Dermis blood vessel endothelial cell (primary cell): ENCODE measurements around the gene ABCA6. TPM values are rescaled to one million over a fixed set of nuclear protein-coding genes. Genes with fewer than 3 reads are reported as not detected.
A peak's percentile ranks its signal among the peaks of the same experiment; 100 is the strongest.
"Not testable (repeated sequence)": the region's sequence is repeated elsewhere in the genome, so short reads cannot be mapped to it uniquely, and the experiment has no call there.

Source experiments
- DNase-seq: peaks from one replicate; pipeline ENCODE4 v3.0.0; 2010
- total RNA-seq: library from RNA; depleted of rRNA; stranded (reverse); fragments of >200 nt; gene quantifications from 2 replicates; pipeline ENCODE4 v1.2.3, GENCODE V29; 2014

ABCA6 gene
- total RNA-seq, 1 donor from 2014 or later, result 15.7 TPM

DNA sequence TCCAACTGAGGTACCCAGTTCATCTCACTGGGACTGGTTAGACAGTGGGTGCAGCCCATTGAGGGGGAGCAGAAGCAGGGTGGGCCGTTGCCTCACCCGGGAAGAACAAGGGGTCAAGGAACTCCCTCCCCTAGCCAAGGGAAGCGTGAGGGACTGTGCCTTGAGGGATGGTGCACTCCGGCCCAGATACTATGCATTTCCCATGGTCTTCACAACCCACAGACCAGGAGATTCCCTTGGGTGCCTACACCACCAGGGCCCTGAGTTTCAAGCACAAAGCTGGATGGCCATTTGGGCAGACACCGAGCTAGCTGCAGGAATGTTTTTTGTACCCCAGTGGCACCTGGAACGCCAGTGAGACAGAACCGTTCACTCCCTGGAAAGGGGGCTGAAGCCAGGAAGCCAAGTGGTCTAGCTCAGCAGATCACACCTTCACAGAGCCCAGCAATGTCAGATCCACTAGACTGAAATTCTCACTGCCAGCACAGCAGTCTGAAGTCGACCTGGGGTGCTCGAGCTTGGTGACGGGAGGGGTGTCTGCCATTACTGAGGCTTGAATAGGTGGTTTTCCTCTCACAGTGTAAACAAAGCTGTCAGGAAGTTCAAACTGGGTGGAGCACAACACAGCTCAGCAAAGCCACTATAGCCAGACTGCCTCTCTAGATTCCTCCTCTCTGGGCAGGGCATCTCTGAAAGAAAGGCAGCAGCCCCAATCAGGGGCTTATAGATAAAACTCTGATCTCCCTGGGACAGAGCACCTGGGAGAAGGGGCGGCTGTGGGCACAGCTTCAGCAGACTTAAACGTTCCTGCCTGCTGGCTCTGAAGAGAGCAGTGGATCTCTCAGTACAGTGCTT, 71.1 kb downstream of the ABCA6 start:
- DNase-seq, result not testable (repeated sequence)

DNA sequence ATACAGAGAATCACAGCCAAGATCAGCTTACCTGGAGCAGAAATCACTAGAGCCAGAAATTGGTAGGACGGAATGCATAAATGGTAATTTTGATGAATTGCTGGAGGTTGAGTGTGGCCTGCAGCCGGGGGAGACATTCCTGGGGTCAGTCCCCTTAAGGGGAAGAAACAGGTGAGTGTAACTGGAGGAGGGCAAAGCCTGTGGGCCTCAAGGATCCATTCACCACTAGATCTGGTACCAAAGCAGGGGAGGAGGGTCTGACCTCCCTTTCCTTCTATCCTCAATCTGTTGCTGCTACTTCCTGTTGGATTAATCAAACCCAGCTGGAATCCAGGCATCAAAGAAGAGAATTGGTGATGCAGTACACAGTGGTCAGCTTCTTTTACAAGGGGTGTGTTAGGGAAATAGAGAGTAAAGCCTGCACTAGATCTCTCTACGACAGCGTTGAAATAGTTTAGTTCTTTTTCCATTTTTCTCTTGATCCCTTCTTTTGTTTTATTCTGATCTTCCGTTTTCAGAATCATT, 72.4 kb downstream of the ABCA6 start:
- DNase-seq, result no peak

DNA sequence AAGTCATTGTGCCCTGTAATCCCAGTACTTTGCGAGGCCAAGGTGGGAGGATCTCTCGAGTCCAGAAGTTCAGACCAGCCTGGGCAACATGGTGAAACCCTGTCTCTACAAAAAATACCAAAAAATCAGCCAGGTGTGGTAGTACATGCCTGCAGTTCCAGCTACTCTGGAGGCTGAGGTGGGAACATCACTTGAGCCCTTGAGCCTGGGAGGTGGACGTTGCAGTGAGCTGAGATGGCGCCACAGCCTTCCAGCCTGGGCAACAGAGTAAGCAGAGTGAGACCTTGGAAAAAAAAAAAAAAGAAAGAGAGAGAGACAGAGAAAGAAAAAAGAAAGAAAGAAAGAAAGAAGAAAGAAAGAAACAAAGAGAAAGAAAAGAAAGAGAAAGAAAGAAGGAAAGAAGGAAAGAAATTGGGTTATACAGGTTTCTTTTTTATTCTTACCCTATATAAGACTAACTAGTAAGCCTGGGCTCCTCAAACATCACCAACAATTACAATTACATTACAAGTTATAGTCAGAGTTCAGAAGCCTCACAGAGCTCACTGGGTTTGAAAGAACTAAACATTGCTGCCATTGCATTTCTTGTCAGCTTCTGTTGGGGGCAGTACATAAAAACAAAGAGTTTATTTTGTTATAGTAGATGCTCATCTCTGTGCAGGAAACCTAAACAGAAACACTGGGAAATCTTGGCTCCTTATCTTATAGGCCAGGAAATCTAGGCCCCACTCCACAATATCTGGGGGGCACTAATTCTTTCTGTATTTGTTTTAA, 74.2 kb downstream of the ABCA6 start:
- no peak for DNase-seq

- DNase-seq, result no peak
Measured at GRCh38 chr17:69066482-69066881, 75.2 kb downstream of the ABCA6 start.

DNA sequence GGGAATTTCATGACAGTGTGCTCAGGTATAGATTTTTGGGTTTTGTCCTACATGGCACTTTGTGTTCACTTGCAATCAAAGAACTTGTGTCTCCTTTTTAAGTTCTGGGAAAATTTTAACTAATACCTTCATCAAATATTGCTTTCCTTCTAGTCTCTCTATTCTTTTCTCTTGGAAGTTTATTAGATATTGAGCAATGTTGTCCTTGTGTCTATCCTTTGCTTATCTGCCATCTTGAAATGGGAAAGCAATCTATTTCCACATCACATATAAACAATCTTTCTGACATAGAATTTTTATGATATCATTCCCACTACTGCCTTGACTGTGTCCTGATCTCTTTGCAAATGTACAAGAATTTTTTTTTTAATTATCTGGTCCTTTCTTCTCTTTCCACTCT, 76.6 kb downstream of the ABCA6 start:
- DNase-seq, result no peak

- DNase-seq, result no peak
Measured at GRCh38 chr17:69064476-69064875, 77.2 kb downstream of the ABCA6 start.

DNA sequence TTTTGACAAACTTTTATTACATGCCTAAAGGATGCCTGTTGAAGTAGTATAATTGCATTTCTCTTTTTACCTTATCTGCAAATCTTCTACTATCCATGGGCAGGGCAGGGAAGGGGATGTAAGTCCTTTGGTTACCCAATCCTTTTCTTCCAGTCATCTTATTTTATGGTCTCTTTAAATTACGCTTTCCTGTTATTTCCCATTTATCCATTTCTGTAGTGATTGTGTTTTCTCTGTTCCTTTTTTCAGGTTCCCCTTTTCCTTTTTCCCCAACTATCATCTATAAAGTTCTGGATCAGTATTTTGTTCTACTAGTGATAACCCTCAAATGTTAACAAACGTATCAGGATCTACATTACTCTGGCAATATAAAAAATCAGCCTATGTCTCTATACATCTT, 77.7 kb downstream of the ABCA6 start:
- no peak for DNase-seq

DNA sequence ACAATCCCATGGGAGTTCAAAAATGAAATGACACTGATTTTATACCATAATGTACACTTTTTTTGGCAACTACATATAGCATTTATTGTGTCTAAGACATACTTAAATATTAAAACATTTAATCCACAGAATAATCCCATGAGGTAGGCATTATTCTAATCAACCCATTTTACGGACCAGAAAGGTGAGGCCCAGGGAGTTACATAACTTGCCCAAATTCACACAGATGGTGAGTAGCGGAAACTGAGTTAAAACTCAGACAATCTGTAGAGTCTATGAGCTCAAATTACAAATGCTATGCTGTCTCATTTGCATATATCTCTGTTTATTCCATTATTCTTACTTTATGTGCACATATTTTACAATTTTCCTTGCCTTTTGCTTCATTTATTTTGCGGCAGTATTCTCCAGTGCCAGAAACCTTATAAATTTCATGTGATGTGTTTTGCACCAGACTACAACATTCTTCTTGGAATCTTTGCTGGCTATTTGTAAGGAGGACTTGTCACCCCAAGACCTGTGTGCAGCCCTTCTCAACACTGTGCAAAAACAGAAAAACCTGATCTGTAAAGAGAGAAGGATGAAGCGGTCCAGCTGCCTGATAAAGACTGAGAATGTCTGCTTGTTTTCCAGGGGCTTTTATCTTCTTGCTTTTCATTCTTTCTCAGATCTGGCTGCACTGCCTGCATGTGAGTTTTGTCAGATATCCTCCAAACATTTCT, 78.7 kb downstream of the ABCA6 start:
- DNase-seq, result no peak

DNA sequence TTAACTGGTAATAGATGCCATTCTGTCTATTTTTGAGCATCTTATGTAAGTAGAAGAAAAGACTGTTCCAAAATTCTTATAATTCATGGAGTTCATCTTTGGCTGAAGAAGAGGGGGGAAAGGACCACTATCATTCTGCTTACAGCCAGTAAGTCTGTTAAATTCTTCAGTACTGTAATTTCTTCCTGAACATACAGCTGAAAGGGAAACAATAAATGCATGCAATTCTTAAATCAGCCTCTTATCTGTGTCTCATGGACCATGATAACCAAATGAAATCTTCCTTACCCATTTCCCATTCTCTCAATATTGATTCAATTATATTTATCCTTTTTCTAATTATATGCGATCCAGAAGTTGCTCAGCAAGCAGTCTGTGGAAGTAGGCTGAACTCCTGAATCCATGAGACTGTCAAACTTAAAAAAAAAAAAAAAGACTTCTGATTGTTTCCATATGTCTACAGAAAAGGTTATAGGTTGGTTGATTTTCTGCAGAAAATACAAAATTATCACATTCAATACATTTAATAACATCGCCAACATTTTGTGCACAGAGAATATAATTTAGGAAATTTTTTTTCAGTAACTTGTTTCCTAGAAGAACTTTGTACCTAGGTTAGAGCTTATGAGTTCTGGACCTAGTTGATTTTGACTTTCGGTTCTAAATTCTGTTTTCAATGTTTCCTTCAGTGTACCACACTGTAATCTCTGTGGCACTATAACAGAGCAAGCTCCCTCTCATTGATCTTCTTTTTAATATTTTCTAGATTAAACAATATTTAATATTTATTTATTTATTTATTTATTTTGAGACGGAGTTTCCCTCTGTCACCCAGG, 79.8 kb downstream of the ABCA6 start:
- DNase-seq, result no peak

- peak; percentile 75 for DNase-seq
Measured at GRCh38 chr17:69060822-69061221, 80.9 kb downstream of the ABCA6 start, which contains the start of gene ABCA9. TSS of gene ABCA9 (minus strand) at chr17:69060927. CDS start at chr17:69051126, 9,801 bp downstream.

GRCh38 chr17:69059458-69060175, 82.1 kb downstream of the ABCA6 start:
- no peak for DNase-seq

DNA sequence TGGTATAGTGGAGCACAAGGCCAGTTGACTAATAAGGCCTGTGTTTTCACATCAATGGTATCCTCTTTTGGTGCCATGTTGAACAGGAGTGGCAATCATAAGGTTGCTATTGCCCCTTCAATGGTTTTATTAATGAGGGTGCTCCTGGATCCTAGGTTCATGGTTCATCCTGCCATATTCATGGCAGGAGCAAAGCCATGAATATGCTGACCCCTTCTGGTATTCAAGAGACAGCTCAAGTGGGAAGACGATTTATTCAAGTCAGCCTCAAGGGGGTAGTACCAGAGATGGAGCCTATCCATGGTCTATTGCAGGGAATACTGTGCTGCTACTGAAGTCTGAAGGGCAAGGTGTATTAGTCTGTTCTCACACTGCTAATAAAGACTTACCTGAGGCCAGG, 83.5 kb downstream of the ABCA6 start:
- DNase-seq, result no peak

GRCh38 chr17:69057280-69057679, 84.4 kb downstream of the ABCA6 start:
- DNase-seq, result peak; percentile 43

- DNase-seq, result no peak
Measured at GRCh38 chr17:69056179-69056823, 85.4 kb downstream of the ABCA6 start.

- no peak for DNase-seq
Measured at GRCh38 chr17:69055334-69055733, 86.4 kb downstream of the ABCA6 start.

GRCh38 chr17:69050999-69051775, 90.5 kb downstream of the ABCA6 start:
- DNase-seq, result no peak

- DNase-seq, result no peak
Measured at GRCh38 chr17:69048634-69049033, 93.1 kb downstream of the ABCA6 start.

DNA sequence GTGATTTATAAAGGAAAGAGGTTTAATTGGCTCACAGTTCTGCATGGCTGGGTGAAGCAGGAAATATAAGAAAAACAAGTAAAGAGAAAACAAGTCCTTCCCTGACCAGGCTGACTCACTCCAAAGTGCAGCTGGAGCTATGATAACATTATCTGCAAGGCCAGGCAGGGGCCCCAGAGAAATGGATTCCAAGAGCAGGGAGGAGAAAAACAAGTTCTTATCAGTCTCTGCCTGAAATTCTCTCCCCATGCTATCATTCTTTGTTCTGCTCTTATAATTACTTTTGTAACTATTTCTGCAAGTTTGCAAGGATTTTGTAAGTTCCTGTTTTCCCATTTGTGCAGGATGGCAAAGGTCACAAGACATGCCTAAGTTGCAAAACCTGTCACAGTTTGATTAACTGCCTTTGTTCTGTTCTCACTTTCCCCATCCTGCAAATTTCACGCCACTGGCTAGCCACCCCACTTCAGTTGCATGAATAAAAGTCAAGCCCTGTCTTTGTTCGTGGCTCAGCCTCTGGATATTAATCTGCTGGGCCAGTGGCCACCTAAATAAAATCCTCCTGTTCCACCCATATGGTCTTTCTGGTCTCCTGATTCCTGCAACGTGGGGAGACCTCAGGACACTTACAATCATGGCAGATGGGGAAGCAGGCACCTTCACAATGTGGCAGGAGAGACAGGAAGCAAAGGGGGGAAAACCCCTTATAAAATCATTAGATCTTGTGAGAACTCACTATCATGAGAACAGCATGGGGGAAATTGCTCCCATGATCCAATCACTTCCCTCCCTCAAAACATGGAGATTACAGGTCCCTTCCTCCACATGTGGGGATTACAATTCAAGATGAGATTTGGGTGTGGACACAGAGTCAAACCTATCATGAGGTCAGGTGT, 94.1 kb downstream of the ABCA6 start:
- peak; percentile 96 for DNase-seq
